GM18870 (cell line): ENCODE measurements around the gene SMIM35.
"Not testable (repeated sequence)": the region's sequence is repeated elsewhere in the genome, so short reads cannot be mapped to it uniquely, and the experiment has no call there.

Experiments used
- ATAC-seq: cut with Tn5 transposase; IDR thresholded peaks from one replicate; pipeline ENCODE4 v1.9.1; 2021; ENCODE audit warnings: moderate library complexity; ENCODE audit not compliant: unreplicated experiment

The SMIM35 gene

GRCh38 chr11:118046051-118046963 lies 40.5 kb downstream of the SMIM35 start:
- no peak for ATAC-seq

- no peak for ATAC-seq
These were observed 41.6 kb downstream of the SMIM35 start for GRCh38 chr11:118045191-118045590.

DNA sequence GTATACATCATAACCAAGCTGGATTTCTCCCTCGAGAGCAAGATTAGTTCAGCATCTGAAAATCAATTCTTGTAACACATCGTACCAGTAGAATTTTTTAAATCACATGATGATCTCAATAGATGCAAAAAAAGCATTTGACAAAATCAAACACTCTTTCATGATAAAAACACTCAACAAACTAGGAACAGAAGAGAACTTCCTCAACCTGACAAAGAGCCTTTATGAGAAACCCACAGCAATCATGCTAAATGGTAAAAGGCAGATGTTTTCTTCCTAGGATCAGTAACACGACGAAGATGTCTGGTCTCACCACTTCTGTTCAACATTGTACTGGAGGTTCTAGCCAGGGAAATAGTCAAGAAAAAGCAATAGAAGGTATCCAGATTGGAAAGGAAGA lies 44.0 kb downstream of the SMIM35 start:
- ATAC-seq = no peak

- ATAC-seq = no peak
These were observed 44.6 kb downstream of the SMIM35 start for GRCh38 chr11:118042141-118042540.

DNA sequence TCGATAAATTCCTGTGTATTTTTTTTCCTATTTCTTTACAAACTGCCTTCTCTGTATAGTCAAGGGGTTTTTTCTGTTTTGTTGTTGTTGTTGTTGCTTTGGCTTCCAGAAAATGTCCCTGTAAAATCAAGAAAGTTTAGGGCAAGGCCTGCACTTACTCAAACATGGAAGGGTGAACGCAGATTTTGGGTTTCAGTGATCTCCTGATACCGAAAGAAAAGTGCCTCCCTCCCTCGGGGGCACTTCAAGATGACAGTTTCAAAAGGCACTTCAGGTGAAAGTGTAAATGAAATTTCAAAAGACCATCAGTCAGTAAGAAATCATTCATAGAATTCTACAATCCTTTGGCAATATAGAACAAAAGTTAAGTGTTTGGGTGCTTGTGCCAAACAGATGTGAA lies 53.3 kb downstream of the SMIM35 start:
- ATAC-seq = no peak

GRCh38 chr11:118028626-118029025 lies 58.1 kb downstream of the SMIM35 start:
- ATAC-seq = no peak

DNA sequence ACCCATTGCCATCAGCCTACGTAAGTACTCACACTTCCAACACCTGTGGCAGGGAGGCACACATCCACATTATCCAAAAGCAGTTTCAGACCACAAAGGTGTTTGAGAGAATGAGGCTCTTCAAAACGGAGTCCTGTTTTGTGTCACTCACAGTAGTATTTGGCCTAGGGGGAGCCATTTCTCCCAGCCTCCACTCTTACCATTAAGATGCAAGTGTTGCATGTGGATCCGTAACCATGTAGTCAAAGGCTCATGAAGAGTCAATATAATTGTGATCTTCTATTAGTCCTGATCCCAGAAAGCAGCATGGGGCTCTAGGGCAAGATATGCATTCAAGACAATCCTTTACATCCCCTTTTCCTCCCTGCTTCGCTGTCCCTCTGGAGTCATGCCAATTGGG lies 59.1 kb downstream of the SMIM35 start:
- no peak for ATAC-seq

- ATAC-seq = no peak
These were observed 65.6 kb downstream of the SMIM35 start for GRCh38 chr11:118021146-118021545.

- ATAC-seq = no peak
These were observed 68.4 kb downstream of the SMIM35 start for GRCh38 chr11:118018401-118018800.

GRCh38 chr11:118017631-118018315 lies 69.0 kb downstream of the SMIM35 start:
- no peak for ATAC-seq

- ATAC-seq = no peak
These were observed 69.7 kb downstream of the SMIM35 start for GRCh38 chr11:118017111-118017510.

- ATAC-seq = no peak
These were observed 70.7 kb downstream of the SMIM35 start for GRCh38 chr11:118016104-118016503.

DNA sequence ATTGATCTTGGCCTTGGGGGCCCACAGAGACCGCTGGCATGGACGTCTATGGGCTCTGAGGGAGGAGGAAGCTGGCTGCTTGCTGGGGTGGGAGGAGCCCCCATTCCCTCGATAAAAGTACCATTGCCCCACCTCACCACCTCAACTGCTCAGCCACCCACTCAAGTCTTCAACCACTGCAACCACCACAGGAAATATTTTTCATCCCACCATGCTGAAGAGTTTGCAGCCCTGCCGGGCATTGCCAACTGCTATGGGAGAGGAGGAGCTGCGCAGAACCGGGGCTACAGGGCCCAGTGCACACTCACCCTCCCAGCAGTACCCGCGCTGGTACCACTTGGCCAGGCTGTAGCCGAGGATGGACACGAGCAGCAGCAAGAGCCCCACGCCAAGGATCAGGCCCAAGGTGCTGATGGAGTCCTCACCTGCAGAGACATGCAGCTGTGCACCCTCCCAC lies 71.3 kb downstream of the SMIM35 start:
- no peak for ATAC-seq

- no peak for ATAC-seq
These were observed 72.7 kb downstream of the SMIM35 start for GRCh38 chr11:118014022-118014421.

- ATAC-seq = no peak
These were observed 74.6 kb downstream of the SMIM35 start for GRCh38 chr11:118012083-118012669.

GRCh38 chr11:118010738-118011461 lies 75.9 kb downstream of the SMIM35 start:
- peak; percentile 79 for ATAC-seq

DNA sequence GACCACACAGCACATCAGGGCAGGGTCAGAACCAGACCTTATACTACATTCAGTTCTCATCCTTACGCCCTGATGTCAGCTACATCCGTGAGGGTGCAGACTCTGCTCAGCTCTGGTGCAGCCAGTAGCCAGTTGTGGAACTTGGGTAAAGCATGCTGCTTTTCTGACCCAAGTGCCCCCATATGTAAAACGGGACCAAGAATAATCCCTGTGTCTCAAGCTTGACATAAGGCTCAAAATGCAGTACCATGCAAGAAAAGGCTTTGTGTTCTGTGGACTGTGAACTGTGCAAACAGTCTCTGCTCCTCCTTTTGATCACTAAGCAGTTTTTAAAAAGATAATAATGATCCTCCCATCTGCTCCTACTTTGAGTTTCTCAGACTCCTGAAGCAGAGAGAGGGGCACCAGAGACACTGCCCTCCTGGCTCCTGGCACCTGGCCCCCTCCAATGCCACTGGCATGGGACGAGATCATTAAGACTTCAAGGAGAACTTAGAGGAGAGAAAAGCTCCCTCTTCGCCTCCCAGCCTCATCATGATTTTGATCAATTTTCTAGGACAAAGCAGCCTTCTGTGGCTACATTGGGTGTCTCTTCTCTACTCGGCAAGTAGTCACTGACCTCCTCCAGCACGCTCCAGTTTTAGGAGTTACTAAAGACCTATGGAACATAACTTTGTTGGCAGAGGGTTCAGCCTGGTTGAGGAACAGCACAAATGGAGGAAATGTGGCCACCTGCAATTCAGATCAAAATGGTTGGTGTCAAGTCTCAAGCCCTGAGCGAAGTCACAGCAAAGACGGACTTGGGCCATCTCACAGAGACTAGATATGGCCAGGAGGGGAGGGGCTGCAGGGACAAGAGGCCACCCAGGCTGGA lies 76.7 kb downstream of the SMIM35 start:
- ATAC-seq = no peak

DNA sequence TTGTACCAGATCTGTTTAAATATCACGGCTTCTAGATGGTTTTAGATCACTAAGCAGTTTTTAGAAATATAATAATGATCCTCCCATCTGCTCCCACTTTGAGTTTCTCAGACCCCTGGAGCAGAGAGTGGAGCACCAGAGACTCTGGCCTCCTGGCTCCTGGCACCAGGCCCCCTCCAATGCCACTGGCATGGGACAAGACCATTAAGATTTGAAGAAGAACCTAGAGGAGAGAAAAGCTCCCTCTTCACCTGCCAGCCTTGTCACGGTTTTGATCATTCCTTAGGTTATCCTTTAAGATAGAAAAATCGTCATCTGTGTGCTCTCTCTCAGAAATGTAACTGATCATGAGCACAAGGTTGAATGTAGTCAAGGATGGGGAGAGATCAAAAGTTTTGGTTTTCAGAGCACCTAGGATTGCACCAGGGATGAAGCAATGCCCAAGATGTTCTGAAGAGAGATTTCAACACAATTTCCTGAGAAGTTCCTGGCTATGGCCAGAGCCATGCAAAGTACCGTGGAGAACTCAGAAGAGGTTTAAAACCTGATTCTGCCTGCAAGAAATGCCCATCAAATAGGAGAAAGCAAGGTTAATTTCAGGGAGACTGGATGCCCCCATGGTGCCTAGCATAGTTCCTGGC lies 78.4 kb downstream of the SMIM35 start:
- ATAC-seq = no peak

GRCh38 chr11:118007563-118008270 lies 79.0 kb downstream of the SMIM35 start:
- not testable (repeated sequence) for ATAC-seq
